ENCODE results near the gene CRYAB. TPM values are rescaled to one million over a fixed set of nuclear protein-coding genes. Genes with fewer than 3 reads are reported as not detected.
A peak's percentile ranks its signal among the peaks of the same experiment; 100 is the strongest.

CRYAB gene
- total RNA-seq, 1 donor from 2014 or later, result 0.45 TPM

GRCh38 chr11:111879637-111879960, 32.0 kb downstream of the CRYAB start:
- TF ChIP-seq EZH2 (IDR thresholded peaks at IDR 0.05) (no peak), EZH2phosphoT487 (IDR thresholded peaks at IDR 0.05) (no peak), CTCF (IDR thresholded peaks at IDR 0.05) (no peak)
- no peaks in the 10 kb centered on the region for H4K20me1 ChIP-seq (ENCODE audit: low read depth)
- Mint-ChIP-seq H3K27me3 (ENCODE audit: insufficient read depth, low read depth) (peaks cover 3% of the 10 kb centered on the region), H3K9me3 (no peaks in the 10 kb centered on the region), H3K4me1 (peaks cover 18% of the 10 kb centered on the region), H3K27ac (peak overlapping the region; percentile 97), H3K4me3 (peak overlapping the region; percentile 92), H3K36me3 (no peaks in the 10 kb centered on the region)
- H3K4me3 ChIP-seq, result peak overlapping the region; percentile 73
- H3K27ac ChIP-seq, result peak overlapping the region; percentile 90
- peaks cover 7% of the 10 kb centered on the region for H3K4me1 ChIP-seq
- no peaks in the 10 kb centered on the region for H3K27me3 ChIP-seq
- peak overlapping the region; percentile 89 for H3K4me2 ChIP-seq
- H3F3A ChIP-seq (ENCODE audit: low read depth), result peaks cover 14% of the 10 kb centered on the region
- H3K79me2 ChIP-seq (ENCODE audit: low read depth), result peaks cover 8% of the 10 kb centered on the region
- peak overlapping the region; percentile 88 for H2AFZ ChIP-seq (replicated peaks)
- no peaks in the 10 kb centered on the region for H3K9me3 ChIP-seq (ENCODE audit: low read depth)
- peak overlapping the region; percentile 71 for H3K9ac ChIP-seq
- no peaks in the 10 kb centered on the region for H3K36me3 ChIP-seq
- DNase-seq (ENCODE audit: low spot score), result no peak

GRCh38 chr11:111878849-111879636, 32.5 kb downstream of the CRYAB start, which contains the start of the genes CFAP68 and FDXACB1:
Gene CFAP68, plus strand, starts transcription at chr11:111879541. Its CDS starts 20 bp downstream, at chr11:111879561.
Gene FDXACB1, minus strand, starts transcription at chr11:111879165. Its CDS starts 33 bp downstream, at chr11:111879132.
- Mint-ChIP-seq H3K27me3 (ENCODE audit: insufficient read depth, low read depth) (peaks cover 3% of the 10 kb centered on the region), H3K4me3 (peak within 1 kb of the TSS; percentile 92), H3K4me1 (peaks cover 18% of the 10 kb centered on the region), H3K9me3 (no peaks in the 10 kb centered on the region), H3K36me3 (no peaks in the 10 kb centered on the region), H3K27ac (peak within 1 kb of the TSS; percentile 97)
- H3K4me1 ChIP-seq, result peaks cover 7% of the 10 kb centered on the region
- H3K27me3 ChIP-seq, result no peaks in the 10 kb centered on the region
- H4K20me1 ChIP-seq (ENCODE audit: low read depth), result no peaks in the 10 kb centered on the region
- H3K27ac ChIP-seq, result peak within 1 kb of the TSS; percentile 90
- peak within 1 kb of the TSS; percentile 71 for H3K9ac ChIP-seq
- peak within 1 kb of the TSS; percentile 89 for H3K4me2 ChIP-seq
- H3K9me3 ChIP-seq (ENCODE audit: low read depth), result no peaks in the 10 kb centered on the region
- peak; percentile 99 for DNase-seq (ENCODE audit: low spot score)
- H2AFZ ChIP-seq (replicated peaks), result peak within 1 kb of the TSS; percentile 88
- peaks cover 8% of the 10 kb centered on the region for H3K79me2 ChIP-seq (ENCODE audit: low read depth)
- TF ChIP-seq CTCF (IDR thresholded peaks at IDR 0.05) (peak; percentile 84), EZH2phosphoT487 (IDR thresholded peaks at IDR 0.05) (no peak)
- no peaks in the 10 kb centered on the region for H3K36me3 ChIP-seq
- peaks cover 14% of the 10 kb centered on the region for H3F3A ChIP-seq (ENCODE audit: low read depth)
- H3K4me3 ChIP-seq, result peak within 1 kb of the TSS; percentile 73

- no peaks in the 10 kb centered on the region for H3K9me3 ChIP-seq (ENCODE audit: low read depth)
- DNase-seq (ENCODE audit: low spot score), result no peak
- no peaks in the 10 kb centered on the region for H3K9me3 Mint-ChIP-seq
- peaks cover 7% of the 10 kb centered on the region for H3K4me1 ChIP-seq
- H3K9ac ChIP-seq, result peak overlapping the region; percentile 17
- H3K36me3 ChIP-seq, result no peaks in the 10 kb centered on the region
- H3K4me3 Mint-ChIP-seq, result peak overlapping the region; percentile 92
- no peaks in the 10 kb centered on the region for H3K27me3 ChIP-seq
- H3K27ac Mint-ChIP-seq, result peak overlapping the region; percentile 90
- peak overlapping the region; percentile 59 for H3K27ac ChIP-seq
- peaks cover 14% of the 10 kb centered on the region for H3F3A ChIP-seq (ENCODE audit: low read depth)
- H2AFZ ChIP-seq (replicated peaks), result peak overlapping the region; percentile 74
- peak overlapping the region; percentile 73 for H3K4me3 ChIP-seq
- H3K27me3 Mint-ChIP-seq (ENCODE audit: insufficient read depth, low read depth), result peaks cover 3% of the 10 kb centered on the region
- no peaks in the 10 kb centered on the region for H4K20me1 ChIP-seq (ENCODE audit: low read depth)
- no peaks in the 10 kb centered on the region for H3K36me3 Mint-ChIP-seq
- TF ChIP-seq CTCF (IDR thresholded peaks at IDR 0.05) (no peak), EZH2phosphoT487 (IDR thresholded peaks at IDR 0.05) (no peak), EZH2 (IDR thresholded peaks at IDR 0.05) (no peak)
- H3K4me2 ChIP-seq, result peak overlapping the region; percentile 77
- peaks cover 18% of the 10 kb centered on the region for H3K4me1 Mint-ChIP-seq
- H3K79me2 ChIP-seq (ENCODE audit: low read depth), result peaks cover 8% of the 10 kb centered on the region
Observed at GRCh38 chr11:111878385-111878848, 33.2 kb downstream of the CRYAB start.
